Pericardium fibroblast (primary cell): ENCODE results near the gene TDO2. TPM values are rescaled to one million over a fixed set of nuclear protein-coding genes. Genes with fewer than 3 reads are reported as not detected.

ENCODE experiments used
- total RNA-seq: library from RNA; depleted of rRNA; stranded (reverse); fragments of >200 nt; gene quantifications from 2 replicates; pipeline ENCODE4 v1.2.3, GENCODE V29; 2015

Gene TDO2
- not detected in 2 replicates for total RNA-seq

GRCh38 chr4:155903453-155903852, at the start of gene TDO2:
TDO2 (plus strand) TSS chr4:155903696; CDS start chr4:155903759, 63 bp downstream.

GRCh38 chr4:155866177-155866576, 37.3 kb upstream of the TDO2 start, which contains the start of gene ASIC5:
ASIC5 (minus strand) TSS chr4:155866277; CDS start chr4:155866226, 51 bp downstream.

GRCh38 chr4:155953151-155954117, 49.9 kb downstream of the TDO2 start, which contains the start of gene CTSO:
CTSO (minus strand) TSS chr4:155953866; CDS start chr4:155953847, 19 bp downstream.

Other genes starting within 250 kb of the TDO2 start
- gene GUCY1A1, start 236.8 kb upstream of the TDO2 start, total RNA-seq = 0.12 and 0.77 TPM in 2 replicates
- gene GUCY1B1, start 144.7 kb upstream of the TDO2 start, total RNA-seq = 1.4 and 3.4 TPM in 2 replicates
- not detected in 2 replicates for gene ASIC5, start 37.4 kb upstream of the TDO2 start, total RNA-seq
- 13.7 and 15.5 TPM in 2 replicates for gene CTSO, start 50.2 kb downstream of the TDO2 start, total RNA-seq